HepG2 (cell line): ENCODE measurements around the gene PHKA2. TPM values are rescaled to one million over a fixed set of nuclear protein-coding genes. Genes with fewer than 3 reads are reported as not detected.

ENCODE experiments used
- CENPBD1 ChIP-seq: sonication (generic); formaldehyde crosslinking; IDR thresholded peaks from 2 replicates; pipeline ENCODE4 v1.8.0; 2022; ENCODE audit warnings: missing genetic modification reagents, low read depth, mild to moderate bottlenecking, borderline replicate concordance
- E2F5 ChIP-seq: sonication (generic); formaldehyde crosslinking; conservative IDR thresholded peaks from 2 replicates; pipeline ENCODE4 v1.4.0; 2020; ENCODE audit warnings: missing genetic modification reagents
- KMT2B ChIP-seq: IDR thresholded peaks from 2 replicates; pipeline ENCODE4 v1.6.1; 2016; ENCODE audit warnings: missing genetic modification reagents, missing compliant biosample characterization
- NR0B2 ChIP-seq: sonication (generic); formaldehyde crosslinking; IDR thresholded peaks from 2 replicates; pipeline ENCODE4 v1.4.0; 2020; ENCODE audit warnings: mild to moderate bottlenecking, missing genetic modification reagents
- POLR2A ChIP-seq, 2 experiments: IDR thresholded peaks; 2 replicates each; pipeline ENCODE4 v1.6.1; 2011; ENCODE audit warnings: low read depth in 2 of 2, low read length in 2 of 2, mild to moderate bottlenecking in 1 of 2, moderate library complexity in 1 of 2; ENCODE audit not compliant: insufficient read depth in 1 of 2
- PRDM10 ChIP-seq: sonication (generic); formaldehyde crosslinking; IDR thresholded peaks from 2 replicates; pipeline ENCODE4 v1.4.0; 2020; ENCODE audit warnings: low read depth, missing genetic modification reagents
- REPIN1 ChIP-seq: sonication (generic); formaldehyde crosslinking; IDR thresholded peaks from 2 replicates; pipeline ENCODE4 v1.8.0; 2022; ENCODE audit warnings: missing genetic modification reagents, low read depth, mild to moderate bottlenecking, borderline replicate concordance
- SRY ChIP-seq: sonication (generic); formaldehyde crosslinking; IDR thresholded peaks from 2 replicates; pipeline ENCODE4 v1.8.0; 2022; ENCODE audit warnings: mild to moderate bottlenecking, missing genetic modification reagents
- ZBTB3 ChIP-seq: sonication (generic); formaldehyde crosslinking; IDR thresholded peaks from 2 replicates; pipeline ENCODE4 v1.4.0; 2020; ENCODE audit warnings: low read depth, mild to moderate bottlenecking, moderate library complexity, missing genetic modification reagents, borderline replicate concordance
- ZBTB7B ChIP-seq: sonication (generic); formaldehyde crosslinking; IDR thresholded peaks from 2 replicates; pipeline ENCODE4 v1.4.0; 2020; ENCODE audit warnings: missing genetic modification reagents
- ZGPAT ChIP-seq: IDR thresholded peaks from 2 replicates; pipeline ENCODE4 v1.6.1; 2016; ENCODE audit warnings: mild to moderate bottlenecking
- ZMAT3 ChIP-seq: sonication (generic); formaldehyde crosslinking; conservative IDR thresholded peaks from 2 replicates; pipeline ENCODE4 v1.7.0; 2021; ENCODE audit warnings: missing genetic modification reagents
- ZNF143 ChIP-seq: sonication (generic); formaldehyde crosslinking; IDR thresholded peaks from 2 replicates; pipeline ENCODE4 v1.4.0; 2020; ENCODE audit warnings: missing genetic modification reagents
- ZNF335 ChIP-seq: sonication (generic); formaldehyde crosslinking; IDR thresholded peaks from 2 replicates; pipeline ENCODE4 v1.4.0; 2020; ENCODE audit warnings: missing genetic modification reagents
- ZNF354B ChIP-seq: sonication (generic); formaldehyde crosslinking; IDR thresholded peaks from 2 replicates; pipeline ENCODE4 v1.8.0; 2022; ENCODE audit warnings: mild to moderate bottlenecking, missing genetic modification reagents
- ZNF430 ChIP-seq: sonication (generic); formaldehyde crosslinking; IDR thresholded peaks from 2 replicates; pipeline ENCODE4 v1.9.0; 2021; ENCODE audit warnings: mild to moderate bottlenecking, missing genetic modification reagents
- ZNF432 ChIP-seq: sonication (generic); formaldehyde crosslinking; IDR thresholded peaks from 2 replicates; pipeline ENCODE4 v1.5.0; 2020; ENCODE audit warnings: missing genetic modification reagents, mild to moderate bottlenecking, borderline replicate concordance
- ZNF543 ChIP-seq: sonication (generic); formaldehyde crosslinking; IDR thresholded peaks from 2 replicates; pipeline ENCODE4 v1.4.0; 2020; ENCODE audit warnings: mild to moderate bottlenecking, missing genetic modification reagents
- ZNF550 ChIP-seq: sonication (generic); formaldehyde crosslinking; IDR thresholded peaks from 2 replicates; pipeline ENCODE4 v1.4.0; 2020; ENCODE audit warnings: mild to moderate bottlenecking, missing genetic modification reagents, borderline replicate concordance
- ZNF784 ChIP-seq: sonication (generic); formaldehyde crosslinking; IDR thresholded peaks from 2 replicates; pipeline ENCODE4 v1.5.1; 2020; ENCODE audit warnings: missing genetic modification reagents, mild to moderate bottlenecking, borderline replicate concordance
- ZSCAN22 ChIP-seq: sonication (generic); formaldehyde crosslinking; IDR thresholded peaks from 2 replicates; pipeline ENCODE4 v1.4.0; 2020; ENCODE audit warnings: mild to moderate bottlenecking, missing genetic modification reagents
- polyA plus RNA-seq, 8 experiments: library from polyadenylated mRNA; depleted of rRNA in 3 of 8; stranded (reverse) in 7 of 8; unstranded in 1 of 8; fragments of >200 nt; fragmentation: Illumina TruSeq in 4 of 8; extraction: Trizol in 4 of 8; gene quantifications; 2 replicates each; pipeline versions ENCODE4 v1.2.1 to v1.2.3, GENCODE V29; 2011 to 2016; ENCODE audit warnings: low read depth in 4 of 8, missing spikeins in 1 of 8, mixed read lengths in 1 of 8; ENCODE audit not compliant: insufficient read depth in 1 of 8
- total RNA-seq, 5 experiments: library from RNA; depleted of rRNA; stranded (reverse); fragments of >200 nt; fragmentation: Illumina TruSeq; extraction: Trizol; gene quantifications; 2 replicates each; pipeline ENCODE4 v1.2.3, GENCODE V29; 2016; ENCODE audit warnings: low read depth in 1 of 5

PHKA2 gene
- total and polyA plus RNA-seq, 2 of the 13 experiments (the other 11 are each of a cell fraction or from before 2014, with no cell fraction given): 20.5 to 273 TPM

- TF ChIP-seq E2F5: no peak
- no peak for TF ChIP-seq REPIN1 (CRISPR knock-in tag)
- no peak for TF ChIP-seq ZNF784
- no peak for TF ChIP-seq ZNF432
- peak; percentile 74 for TF ChIP-seq ZGPAT (CRISPR knock-in tag)
- TF ChIP-seq PRDM10 (CRISPR knock-in tag): peak; percentile 97
- TF ChIP-seq ZNF143 (CRISPR knock-in tag): no peak
- TF ChIP-seq ZNF335 (CRISPR knock-in tag): no peak
- no peak for TF ChIP-seq ZBTB7B
- TF ChIP-seq ZNF430: no peak
- no peak for TF ChIP-seq CENPBD1
- no peak for TF ChIP-seq ZNF354B (CRISPR knock-in tag)
- TF ChIP-seq ZSCAN22 (CRISPR knock-in tag): no peak
- TF ChIP-seq ZBTB3 (CRISPR knock-in tag): no peak
- TF ChIP-seq KMT2B (CRISPR knock-in tag): peak; percentile 48; the same call in 1 of the 2 replicates
- TF ChIP-seq ZMAT3 (CRISPR knock-in tag): no peak
- peak; percentile 50 to 62; a peak in 3 of 4 replicates for TF ChIP-seq POLR2A (IDR thresholded peaks at IDR 0.05; ENCODE audit: insufficient read depth in 1 of 2, low read depth in 2 of 2, low read length in 2 of 2)
- no peak for TF ChIP-seq ZNF550 (CRISPR knock-in tag)
- TF ChIP-seq ZNF543 (CRISPR knock-in tag): peak; percentile 79
- no peak for TF ChIP-seq SRY (CRISPR knock-in tag)
- no peak for TF ChIP-seq NR0B2 (CRISPR knock-in tag)
These were observed 669 bp upstream of the PHKA2 start (continued) for GRCh38 chrX:18984381-18985185.
